HFF-Myc (cell line): ENCODE measurements around the gene CTRL.

ENCODE experiments used
- DNase-seq: peaks from one replicate; pipeline ENCODE4 v3.0.0-alpha.2; 2011; ENCODE audit warnings: low read depth; ENCODE audit errors: extremely low read depth
- H3K4me3 ChIP-seq: replicated peaks from 2 replicates; pipeline ENCODE4 v1.5.1; 2011; ENCODE audit warnings: low read depth, mild to moderate bottlenecking, control low read depth, low read length
- TF ChIP-seq, protein P1 (sequence below): IDR thresholded peaks from 2 replicates; pipeline ENCODE4 v1.5.1; 2012; ENCODE audit warnings: mild to moderate bottlenecking, low read depth, low read length, control low read depth; ENCODE audit errors: missing control alignments

The CTRL gene

DNA sequence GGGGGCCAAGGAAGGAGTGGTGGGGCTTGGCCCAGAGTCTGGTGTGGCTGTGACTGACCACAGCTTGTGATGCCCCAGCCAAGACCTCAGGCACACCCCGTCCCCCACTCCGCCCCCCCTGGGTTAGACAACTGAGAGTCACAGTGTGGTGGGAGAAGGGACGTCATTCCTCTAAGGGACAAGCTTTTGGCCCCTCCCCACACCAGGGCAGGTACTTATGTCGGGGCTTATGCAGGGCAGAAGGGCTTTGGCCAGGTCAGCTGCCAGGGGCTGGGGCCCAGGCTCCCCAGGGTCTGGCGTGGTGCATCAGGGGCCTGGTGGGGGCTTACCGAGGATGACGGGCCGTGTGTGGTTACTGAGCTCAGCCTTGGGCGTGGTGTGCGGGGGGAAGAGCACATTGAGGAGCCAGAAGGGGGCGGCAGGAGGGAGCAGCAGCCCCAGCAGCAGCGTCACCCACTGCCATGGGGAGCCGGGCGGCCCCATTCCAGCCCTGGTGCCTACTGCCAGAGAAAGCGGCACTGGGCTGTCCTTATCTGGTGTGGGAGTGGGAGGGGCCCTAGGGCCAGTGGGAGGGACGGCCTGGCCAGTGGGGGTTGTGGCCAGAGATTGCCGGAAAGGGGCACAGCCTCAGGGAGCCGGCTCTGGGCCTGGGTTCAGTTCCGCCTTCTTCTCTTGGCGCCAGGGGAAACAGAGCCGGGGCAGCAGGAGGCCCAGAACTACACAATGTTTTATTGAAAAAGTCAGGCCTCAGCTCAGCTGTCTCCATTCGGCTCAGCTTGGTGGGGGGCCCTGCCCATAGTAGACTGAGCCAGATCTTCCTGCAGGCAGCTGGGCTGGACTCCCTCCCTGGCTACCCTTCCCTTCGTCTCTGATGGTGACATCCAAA lies 12.2 kb upstream of the CTRL start, which contains the start of gene LCAT:
LCAT (minus strand) TSS at position 502 of the 886 bp plus-strand sequence; CDS start at position 483, 19 bp downstream.
- no peak within 1 kb of the TSS for H3K4me3 ChIP-seq
- no peak for DNase-seq

DNA sequence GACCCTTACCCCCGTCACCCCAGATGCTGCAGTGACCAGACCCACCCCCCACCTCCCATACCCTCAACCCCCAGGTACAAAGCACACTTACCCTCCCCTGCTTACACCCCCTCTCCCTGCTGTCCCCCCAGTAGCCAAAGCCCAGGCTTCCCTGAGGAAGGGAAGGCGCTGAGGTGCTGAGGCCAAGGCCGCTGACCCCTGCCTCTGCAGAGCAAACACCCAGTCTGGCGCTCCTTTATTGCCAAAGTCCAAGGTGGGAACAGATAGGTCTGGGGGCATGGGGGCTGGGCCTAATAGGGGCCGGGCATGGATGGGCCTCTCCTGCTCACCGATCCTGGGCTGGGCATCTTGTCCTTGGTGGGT lies 11.6 kb upstream of the CTRL start:
- H3K4me3 ChIP-seq = no peak overlapping the region
- no peak for DNase-seq
- TF ChIP-seq, protein P1, sequence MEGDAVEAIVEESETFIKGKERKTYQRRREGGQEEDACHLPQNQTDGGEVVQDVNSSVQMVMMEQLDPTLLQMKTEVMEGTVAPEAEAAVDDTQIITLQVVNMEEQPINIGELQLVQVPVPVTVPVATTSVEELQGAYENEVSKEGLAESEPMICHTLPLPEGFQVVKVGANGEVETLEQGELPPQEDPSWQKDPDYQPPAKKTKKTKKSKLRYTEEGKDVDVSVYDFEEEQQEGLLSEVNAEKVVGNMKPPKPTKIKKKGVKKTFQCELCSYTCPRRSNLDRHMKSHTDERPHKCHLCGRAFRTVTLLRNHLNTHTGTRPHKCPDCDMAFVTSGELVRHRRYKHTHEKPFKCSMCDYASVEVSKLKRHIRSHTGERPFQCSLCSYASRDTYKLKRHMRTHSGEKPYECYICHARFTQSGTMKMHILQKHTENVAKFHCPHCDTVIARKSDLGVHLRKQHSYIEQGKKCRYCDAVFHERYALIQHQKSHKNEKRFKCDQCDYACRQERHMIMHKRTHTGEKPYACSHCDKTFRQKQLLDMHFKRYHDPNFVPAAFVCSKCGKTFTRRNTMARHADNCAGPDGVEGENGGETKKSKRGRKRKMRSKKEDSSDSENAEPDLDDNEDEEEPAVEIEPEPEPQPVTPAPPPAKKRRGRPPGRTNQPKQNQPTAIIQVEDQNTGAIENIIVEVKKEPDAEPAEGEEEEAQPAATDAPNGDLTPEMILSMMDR = no peak

More for the DNA sequence above, 12.2 kb upstream of the CTRL start, which contains the start of gene LCAT:
- TF ChIP-seq, protein P1 = no peak

DNA sequence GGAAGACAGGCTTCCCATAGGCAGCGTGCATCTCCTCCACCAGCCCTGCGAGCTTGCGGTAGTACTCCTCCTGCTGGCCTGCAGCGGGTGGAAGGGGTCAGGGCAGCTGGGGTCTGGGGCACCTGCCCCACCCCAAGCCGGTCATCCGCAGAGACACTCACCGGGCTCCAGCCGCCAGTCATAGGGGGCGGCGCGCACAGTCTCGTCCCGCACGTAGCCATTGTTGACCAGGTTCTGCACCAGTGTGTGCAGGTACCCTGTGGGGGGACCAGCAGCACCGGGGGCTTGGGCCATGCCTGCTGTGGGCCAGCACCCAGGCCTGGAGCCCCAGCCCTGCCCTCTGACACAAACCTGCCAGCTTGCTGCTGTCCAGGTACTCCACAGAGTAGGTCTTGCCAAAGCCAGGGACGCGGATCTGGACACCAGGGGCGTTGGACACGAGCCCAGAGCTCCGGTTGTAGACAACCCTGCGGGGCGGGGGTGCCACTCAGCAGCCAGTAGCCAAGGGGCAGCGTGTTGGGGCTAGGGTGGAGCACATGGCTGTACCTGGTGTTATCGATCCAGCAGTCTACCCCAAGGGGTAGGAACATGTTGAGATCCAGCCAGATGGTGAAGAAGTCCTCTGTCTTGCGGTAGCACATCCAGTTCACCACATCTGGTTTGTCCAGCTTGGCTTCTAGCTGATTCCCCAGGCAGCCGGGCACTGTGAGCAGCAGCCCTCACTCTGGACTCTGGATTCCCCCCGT lies 11.0 kb upstream of the CTRL start:
- no peak for DNase-seq
- no peak overlapping the region for H3K4me3 ChIP-seq
- TF ChIP-seq, protein P1 = no peak

DNA sequence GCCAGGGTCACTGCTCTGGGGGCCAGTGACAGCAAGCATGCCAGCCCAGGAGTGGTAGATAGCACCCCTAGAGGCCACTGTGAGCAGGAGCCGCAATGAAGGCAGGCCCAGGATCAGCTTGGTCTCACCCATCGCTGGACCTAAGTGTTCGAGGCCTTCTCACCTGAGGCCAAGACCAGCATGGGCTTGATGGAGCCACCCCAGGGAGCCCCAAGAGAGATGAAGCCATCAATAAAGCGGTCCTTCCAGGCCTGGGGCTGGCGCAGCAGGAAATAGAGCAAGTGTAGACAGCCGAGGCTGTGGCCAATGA lies 10.5 kb upstream of the CTRL start:
- no peak overlapping the region for H3K4me3 ChIP-seq
- no peak for DNase-seq
- TF ChIP-seq, protein P1 = peak; percentile 81

- TF ChIP-seq, protein P1 = no peak
- no peak for DNase-seq
- H3K4me3 ChIP-seq = no peak overlapping the region
Observed at GRCh38 chr16:67941469-67942199, 10.0 kb upstream of the CTRL start.

GRCh38 chr16:67940446-67941089 lies 8.9 kb upstream of the CTRL start:
- no peak overlapping the region for H3K4me3 ChIP-seq
- TF ChIP-seq, protein P1 = no peak
- DNase-seq = no peak
